Astrocyte of the cerebellum (primary cell): ENCODE measurements around the gene CCDC91.

Experiments used
- DNase-seq: peaks from one replicate; pipeline ENCODE4 v3.0.0-alpha.2; 2011; ENCODE audit warnings: low read depth
- H3K4me3 ChIP-seq: 2 replicates; pipeline ENCODE4 v1.5.1; 2011; ENCODE audit warnings: mild to moderate bottlenecking, low read depth, low read length, moderate library complexity
- in situ Hi-C: cut with HindIII; loops from 2 replicates; pipeline ENCODE4 v1.10.0; 2017; ENCODE audit warnings: low sequenced_read_pairs
- TF ChIP-seq, protein P1 (sequence below): IDR thresholded peaks from 2 replicates; pipeline ENCODE4 v1.5.1; 2012; ENCODE audit warnings: low read length, low read depth, moderate library complexity, mild to moderate bottlenecking; ENCODE audit errors: missing control alignments

The CCDC91 gene

DNA sequence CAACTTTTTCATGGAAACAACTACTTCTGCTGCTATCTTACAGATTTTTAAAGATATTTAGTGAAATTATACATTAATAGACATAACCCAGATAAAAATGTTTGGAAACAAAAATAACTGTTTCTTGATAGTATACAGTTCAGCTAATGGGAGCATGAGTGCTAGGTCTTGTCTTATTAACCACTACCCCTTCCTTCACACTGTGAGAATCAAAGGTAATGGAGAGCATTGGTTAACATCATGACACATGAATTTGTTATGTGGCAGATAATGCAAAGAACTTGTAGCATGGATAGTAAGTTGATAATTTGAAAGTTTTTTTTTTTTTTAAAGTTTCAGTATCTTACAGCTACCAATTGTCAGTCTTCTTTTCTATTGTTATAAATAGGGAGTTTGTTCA, 44.2 kb downstream of the CCDC91 start:
- no peak overlapping the region for H3K4me3 ChIP-seq
- no peak for DNase-seq
- TF ChIP-seq, protein P1, sequence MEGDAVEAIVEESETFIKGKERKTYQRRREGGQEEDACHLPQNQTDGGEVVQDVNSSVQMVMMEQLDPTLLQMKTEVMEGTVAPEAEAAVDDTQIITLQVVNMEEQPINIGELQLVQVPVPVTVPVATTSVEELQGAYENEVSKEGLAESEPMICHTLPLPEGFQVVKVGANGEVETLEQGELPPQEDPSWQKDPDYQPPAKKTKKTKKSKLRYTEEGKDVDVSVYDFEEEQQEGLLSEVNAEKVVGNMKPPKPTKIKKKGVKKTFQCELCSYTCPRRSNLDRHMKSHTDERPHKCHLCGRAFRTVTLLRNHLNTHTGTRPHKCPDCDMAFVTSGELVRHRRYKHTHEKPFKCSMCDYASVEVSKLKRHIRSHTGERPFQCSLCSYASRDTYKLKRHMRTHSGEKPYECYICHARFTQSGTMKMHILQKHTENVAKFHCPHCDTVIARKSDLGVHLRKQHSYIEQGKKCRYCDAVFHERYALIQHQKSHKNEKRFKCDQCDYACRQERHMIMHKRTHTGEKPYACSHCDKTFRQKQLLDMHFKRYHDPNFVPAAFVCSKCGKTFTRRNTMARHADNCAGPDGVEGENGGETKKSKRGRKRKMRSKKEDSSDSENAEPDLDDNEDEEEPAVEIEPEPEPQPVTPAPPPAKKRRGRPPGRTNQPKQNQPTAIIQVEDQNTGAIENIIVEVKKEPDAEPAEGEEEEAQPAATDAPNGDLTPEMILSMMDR = no peak
- in situ Hi-C loops = no loop called here

DNA sequence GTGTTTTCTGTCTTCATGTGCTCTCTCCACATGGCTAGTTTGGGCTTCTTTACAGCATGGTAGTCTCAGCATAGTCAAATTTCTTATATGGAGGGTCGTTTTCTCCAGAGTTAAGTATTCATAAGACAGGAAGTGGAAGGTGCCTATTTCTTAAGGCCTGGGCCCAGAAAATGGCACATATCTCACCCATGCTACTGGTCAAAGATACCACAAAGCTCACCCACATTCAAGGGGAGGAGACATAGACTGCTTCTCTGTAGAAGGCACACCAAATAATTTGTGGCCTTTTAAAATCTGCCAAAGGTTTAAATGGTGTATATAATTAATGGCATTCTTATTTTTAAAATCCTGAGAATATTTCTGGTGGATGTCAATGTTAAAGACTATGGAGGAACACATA, 44.8 kb downstream of the CCDC91 start:
- TF ChIP-seq, protein P1 = no peak
- H3K4me3 ChIP-seq = no peak overlapping the region
- in situ Hi-C loops = no loop called here
- no peak for DNase-seq

DNA sequence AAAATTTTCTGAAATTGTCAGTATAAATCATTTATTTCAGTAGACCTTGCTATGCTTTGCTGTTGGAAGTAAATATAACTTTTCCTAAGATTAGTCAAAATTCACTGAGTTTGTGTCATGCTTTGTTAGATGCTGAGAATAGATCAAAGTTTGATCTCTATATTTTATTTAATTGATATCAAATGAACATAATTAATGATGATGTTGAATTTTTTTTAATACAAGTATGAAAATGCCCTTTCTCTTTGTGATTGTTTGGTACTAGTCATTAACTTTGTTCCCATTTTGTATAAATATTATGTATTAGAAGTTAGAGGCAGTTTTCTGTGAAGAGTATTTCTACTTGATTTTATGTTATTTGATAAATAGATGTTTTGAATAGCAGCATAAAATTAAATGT, 45.7 kb downstream of the CCDC91 start:
- TF ChIP-seq, protein P1 = no peak
- in situ Hi-C loops = no loop called here
- no peak for DNase-seq
- H3K4me3 ChIP-seq = no peak overlapping the region

DNA sequence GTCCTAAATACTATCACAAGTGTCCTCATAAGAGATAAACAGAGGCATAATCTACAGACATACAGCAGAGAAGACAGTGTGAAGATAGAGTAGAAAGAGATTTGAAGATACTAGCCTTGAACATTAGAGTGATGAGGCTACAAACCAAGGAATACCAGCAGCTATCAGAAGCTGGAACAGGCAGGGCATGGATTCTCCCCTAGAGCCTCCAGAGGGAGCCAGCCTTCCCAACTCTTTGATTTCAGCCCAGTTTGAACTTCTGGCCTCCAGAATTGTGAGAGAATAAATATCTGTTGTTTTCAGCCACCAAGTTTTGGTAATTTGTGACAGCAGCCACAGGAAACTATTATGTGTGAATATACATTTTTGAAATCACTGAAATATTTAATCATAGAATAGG, 47.2 kb downstream of the CCDC91 start:
- no peak for DNase-seq
- TF ChIP-seq, protein P1 = peak; percentile 35
- H3K4me3 ChIP-seq = no peak overlapping the region
- in situ Hi-C loops = no loop called here

DNA sequence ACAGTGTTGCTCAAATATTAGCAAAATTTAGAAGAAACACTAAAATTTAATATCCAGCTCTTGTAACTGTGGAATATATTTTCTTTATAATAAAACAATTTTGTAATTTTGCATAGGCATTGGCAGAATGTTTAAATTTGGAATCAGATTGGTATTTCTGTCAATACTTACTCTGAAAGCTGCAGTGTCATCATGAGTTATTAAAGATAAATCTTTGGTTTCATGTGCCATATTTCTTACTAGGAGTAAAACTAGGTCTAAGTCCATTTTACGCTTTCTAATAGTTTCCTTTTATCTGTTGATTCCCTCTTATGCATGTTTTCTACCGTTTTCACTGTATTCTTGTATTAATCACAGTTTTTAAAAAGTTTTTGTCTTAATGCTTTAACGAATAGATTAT, 49.7 kb downstream of the CCDC91 start:
- H3K4me3 ChIP-seq = no peak overlapping the region
- TF ChIP-seq, protein P1 = no peak
- in situ Hi-C loops = no loop called here
- DNase-seq = no peak

DNA sequence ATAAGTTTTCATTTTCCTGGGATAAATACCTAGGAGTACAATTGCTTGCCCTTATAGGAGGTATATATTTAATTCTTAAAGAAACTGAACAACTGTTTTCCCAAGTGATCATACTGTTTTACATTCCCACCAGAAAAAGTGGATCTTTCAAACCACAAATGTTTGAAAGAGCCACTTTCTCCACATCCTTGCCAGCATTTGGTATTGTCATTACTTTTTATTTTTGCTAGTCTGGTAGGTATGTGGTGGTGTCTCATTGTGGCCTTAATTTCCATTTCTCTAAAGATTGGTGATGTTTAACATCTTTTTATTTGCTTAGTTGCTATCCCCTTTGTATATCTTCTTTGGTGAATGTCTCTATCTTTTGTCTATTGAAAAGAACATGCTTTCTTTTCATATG, 50.6 kb downstream of the CCDC91 start:
- H3K4me3 ChIP-seq = no peak overlapping the region
- TF ChIP-seq, protein P1 = no peak
- DNase-seq = no peak
- in situ Hi-C loops = no loop called here

DNA sequence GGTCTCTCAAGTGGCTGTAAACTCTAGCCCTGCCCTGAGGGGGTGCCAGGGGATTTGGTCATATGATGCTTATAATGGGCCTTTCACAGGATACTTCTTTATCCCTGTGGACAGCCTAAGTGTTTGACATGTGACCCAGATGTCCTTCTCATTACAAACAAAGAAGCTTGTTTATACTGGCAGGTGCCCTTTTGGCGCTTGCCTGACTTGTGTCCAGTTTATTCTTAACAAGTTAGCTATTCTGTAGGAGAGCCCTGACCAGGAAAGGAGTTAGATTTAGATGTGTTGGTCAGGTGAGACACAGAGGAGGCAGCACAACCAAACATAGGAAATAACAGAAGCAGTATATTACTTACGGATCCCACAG, 51.9 kb downstream of the CCDC91 start:
- no peak overlapping the region for H3K4me3 ChIP-seq
- in situ Hi-C loops = no loop called here
- no peak for DNase-seq
- TF ChIP-seq, protein P1 = no peak
